HG03469 (cell line): ENCODE measurements around the gene RETNLB.

Source experiments
- ATAC-seq: cut with Tn5 transposase; IDR thresholded peaks from one replicate; pipeline ENCODE4 v1.9.1; 2021; ENCODE audit warnings: mild to moderate bottlenecking, moderate library complexity, moderate number of reproducible peaks; ENCODE audit not compliant: unreplicated experiment

Gene RETNLB, protein sequence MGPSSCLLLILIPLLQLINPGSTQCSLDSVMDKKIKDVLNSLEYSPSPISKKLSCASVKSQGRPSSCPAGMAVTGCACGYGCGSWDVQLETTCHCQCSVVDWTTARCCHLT

DNA sequence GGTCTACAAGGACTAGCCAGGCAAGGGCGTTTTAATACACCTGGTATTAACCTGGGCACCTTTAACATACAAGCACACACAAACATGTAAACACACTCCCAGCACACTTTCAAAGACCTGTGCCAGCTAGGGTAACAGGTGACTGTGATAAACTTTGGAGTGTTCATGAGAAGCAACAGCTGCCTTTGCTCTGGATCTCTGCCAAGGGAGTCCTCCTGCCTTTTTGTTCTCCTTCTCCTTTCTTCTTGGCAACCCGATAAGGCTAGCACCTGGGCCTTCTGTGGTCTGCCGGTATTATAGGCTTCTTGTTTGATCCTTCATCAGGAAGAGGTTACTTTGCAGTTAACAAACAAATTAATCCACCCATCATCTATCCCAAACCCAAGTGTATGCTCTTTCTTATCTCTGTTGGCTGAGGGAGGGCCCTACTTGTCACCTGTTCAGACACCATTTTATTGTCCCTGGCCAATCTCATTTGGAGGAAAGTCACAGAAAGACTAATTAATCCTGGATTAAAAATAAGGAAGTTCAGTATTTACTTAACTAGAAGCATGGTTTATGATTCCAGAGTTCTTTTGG, at the start of gene RETNLB:
Gene RETNLB, minus strand, starts transcription at position 7 of the 579 bp plus-strand sequence. CDS start 225 bp downstream, outside the sequence.
- ATAC-seq = no peak

DNA sequence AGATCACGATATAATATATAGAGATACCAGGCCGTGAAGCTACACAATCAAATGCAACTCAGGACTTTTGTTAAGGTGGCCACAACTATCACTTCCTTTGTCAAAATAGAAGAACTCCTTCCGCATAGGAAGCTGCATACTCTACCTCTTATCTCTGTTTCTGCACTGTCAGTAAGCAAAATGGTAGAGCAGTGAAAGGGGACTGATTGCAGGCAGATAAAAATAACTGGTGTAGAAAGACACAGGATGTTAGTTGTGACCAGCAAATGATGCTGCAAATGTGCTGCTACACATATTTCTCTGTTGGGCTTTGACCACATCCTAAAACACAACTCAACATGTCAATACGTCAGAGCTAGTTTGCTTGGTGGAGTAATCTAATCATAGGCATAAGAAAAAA, 49.1 kb upstream of the RETNLB start:
- ATAC-seq = no peak

DNA sequence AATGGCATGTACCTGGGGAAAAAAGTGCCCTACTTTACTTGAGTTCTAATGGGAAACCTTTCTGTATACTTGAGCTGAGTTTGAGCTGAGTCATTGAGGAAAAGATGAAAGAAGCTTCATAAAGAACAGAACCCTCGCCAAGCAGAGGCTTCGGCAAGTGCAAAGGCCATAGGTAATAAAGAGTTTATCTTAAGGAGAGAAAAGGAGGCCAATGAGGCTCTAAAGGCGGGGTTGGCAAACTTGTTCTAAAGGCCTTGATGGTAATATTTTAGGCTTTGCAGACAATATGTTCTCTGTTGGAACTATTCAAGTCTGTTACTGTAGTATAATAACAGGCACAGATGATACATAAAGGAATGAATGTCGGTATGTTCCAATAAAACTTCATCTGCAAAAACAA, 47.8 kb upstream of the RETNLB start:
- ATAC-seq = no peak

DNA sequence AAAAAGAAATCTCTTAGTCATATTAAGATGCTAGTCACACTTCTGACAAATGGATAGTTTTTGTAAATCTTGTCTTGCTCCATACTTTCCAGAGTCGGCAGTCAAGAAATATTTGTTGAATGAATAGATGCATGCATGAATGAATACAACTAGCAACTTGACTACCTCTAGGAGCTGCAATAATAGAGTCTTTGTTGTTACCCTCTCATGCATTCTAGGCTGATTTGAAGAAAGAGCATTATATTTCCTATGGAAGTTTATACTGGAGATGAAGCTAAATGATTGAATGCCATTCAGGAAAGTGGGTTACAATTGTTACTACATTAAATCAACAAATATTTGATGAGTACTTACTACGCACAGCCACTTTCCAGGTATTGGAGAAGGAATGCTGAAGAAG, 47.2 kb upstream of the RETNLB start:
- ATAC-seq = no peak

DNA sequence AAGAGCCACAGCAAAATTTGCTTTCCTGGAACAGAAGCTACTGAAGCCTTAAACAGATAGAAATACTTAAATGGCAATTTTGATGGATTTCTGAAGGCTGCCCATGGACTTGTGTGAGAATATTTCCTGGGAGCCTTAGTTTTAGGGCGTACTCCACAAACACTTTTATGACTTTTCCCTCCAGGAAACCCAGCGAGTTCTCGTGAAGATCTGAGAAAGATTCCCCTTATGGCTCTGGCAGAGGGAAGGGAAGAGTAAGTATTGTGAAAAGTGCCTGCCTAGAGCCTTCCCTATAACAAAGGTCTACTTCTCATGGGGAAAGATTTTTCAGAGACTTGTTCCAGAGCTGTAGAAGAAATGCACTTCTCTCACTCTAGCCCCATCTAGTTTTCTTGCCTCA, 34.3 kb upstream of the RETNLB start:
- ATAC-seq = no peak

DNA sequence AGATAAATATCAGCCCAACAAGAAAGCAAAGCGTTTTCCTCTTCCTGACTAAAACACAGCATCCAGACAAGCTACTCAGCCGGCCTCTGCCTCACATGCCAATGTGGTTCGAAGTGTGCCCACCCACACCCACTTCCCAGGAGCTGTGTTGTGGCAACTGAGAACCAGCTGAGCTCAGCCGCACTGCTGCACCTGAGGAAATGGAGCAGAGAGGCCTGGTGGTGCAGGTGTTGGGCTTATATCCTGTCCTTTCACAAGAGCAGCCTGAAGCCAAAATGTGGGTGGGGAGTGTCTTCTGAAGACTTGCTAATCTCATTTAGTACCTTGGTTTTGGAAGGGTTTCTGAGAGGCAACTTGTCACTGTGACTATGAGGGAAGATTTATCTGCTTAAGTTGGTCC, 23.0 kb upstream of the RETNLB start:
- no peak for ATAC-seq

DNA sequence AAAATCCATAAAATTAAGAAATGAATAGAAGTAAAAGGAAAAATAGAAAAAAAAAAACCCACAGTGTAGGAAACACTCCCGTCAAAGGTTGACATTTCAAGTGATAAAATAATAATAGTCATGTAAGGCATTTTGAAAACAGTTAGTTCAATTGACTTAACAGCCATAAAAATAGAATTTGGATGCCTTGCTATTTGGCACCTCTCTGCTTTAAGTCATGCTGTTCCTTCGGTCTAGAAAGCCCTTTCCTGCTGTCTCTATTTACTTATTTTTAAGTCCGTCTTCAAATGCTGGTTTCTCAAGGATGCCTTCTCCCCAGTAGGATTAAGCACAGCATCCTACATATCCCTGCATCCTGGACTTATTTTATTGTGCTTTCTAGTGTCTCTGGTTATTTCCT, 22.3 kb upstream of the RETNLB start:
- no peak for ATAC-seq

DNA sequence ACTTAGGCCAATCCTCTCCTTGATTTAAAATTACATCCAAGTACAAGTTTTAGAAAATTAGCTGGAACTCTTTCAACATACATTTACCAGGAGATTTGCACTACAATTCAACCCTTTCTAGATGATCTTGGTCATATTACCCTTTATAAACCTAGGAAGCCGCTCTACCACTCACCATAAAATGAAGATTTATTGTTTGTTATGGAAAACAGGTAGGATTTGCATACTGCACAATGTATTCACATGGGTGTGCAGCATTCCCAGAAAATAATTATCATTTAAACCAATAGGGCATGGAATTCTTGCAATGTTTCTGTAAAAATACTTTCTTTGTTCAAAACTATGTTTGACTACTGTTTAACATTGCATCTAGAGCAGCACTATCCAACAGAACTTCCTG, 18.4 kb upstream of the RETNLB start:
- ATAC-seq = no peak

DNA sequence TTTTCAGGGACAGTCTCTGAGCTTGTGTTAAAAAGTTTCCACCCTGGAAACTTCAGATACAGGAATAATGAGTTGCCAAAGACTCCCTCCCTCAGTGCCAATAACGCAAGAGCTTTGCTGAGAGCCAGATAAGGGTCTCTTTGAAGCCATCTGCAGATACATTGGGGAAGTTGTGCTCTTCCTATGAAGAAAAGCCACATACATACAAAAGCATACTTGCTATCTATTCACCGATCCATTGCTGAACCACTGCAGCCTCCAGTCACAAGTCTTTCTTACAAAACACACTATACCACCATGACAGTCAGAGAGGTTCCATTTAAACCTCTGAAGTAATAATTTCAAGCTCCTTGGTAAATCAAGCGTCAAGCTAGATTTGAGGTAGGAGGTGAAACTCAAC, 10.0 kb upstream of the RETNLB start:
- no peak for ATAC-seq

DNA sequence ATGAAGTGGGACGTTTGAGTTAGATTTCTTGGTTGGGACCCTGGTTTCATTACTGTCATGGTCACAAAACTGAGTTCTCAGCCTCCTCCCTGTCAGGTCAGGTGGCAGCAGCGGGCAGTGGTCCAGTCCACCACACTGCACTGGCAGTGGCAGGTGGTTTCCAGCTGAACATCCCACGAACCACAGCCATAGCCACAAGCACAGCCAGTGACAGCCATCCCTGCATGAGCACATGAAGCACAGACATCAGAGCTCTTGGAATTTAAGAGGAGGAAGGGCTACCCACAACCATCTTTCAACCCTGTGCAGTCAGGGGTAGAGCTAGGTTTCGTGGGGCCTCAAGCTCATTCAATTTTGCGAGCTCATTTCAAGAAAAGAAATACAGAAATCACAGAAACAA, 1.5 kb downstream of the RETNLB start:
- ATAC-seq = no peak

DNA sequence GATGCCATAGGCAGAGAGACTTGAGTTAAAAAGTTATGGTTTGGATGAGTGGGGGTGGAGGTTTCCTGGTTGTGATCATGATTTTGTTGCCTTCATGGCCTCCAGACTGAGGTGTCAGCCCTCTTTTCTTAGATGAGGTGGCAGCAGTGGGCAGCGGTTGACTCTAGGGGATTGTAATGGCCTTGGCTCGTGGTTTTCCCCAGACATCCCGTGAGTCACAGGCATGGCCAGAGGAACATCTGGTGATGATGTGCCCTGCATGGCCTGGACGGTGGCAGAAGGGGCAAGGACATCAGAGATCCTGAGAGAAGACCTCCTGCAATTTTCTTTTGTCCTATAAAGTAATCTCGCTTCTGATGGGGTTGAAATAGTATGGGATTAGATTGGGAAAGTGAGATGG, 12.4 kb downstream of the RETNLB start:
- no peak for ATAC-seq

DNA sequence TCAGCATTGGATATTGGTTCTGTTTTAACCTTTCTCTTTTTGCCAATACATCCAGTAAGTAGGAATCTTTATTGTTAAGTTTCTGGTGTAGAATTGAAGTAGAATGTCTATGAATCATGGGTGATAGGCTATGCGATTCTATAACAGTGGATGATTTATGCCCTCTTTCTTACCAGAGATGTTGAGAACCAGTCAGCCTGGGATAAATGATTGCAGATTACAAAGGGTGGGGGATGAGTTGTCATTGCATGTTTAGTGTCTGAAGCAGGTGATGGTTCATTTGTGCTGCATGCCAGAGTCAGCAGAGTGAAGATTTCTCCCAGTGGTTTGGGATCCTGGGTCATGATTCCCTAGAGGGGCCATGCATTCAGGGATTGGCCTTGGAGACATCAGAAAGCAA, 14.3 kb downstream of the RETNLB start:
- ATAC-seq = no peak

DNA sequence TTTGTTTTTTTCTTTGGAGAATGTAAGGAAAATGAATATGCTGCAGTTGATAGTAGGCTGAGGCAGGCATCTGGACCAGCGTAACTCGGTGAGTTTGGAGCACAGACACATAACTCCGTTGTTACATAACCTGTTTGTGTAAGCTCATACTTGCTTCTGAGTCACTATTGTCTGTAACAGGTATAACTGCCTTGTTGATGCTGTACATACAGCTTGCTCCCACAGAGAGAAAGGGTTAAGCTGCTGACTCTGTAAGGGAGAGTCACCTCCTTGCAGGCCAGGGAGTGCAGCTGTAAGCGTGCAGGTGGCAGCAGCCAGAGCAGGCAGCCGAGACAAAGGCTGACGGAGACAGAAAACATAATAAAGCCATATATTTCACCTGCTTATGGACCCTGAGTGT, 20.4 kb downstream of the RETNLB start:
- no peak for ATAC-seq

DNA sequence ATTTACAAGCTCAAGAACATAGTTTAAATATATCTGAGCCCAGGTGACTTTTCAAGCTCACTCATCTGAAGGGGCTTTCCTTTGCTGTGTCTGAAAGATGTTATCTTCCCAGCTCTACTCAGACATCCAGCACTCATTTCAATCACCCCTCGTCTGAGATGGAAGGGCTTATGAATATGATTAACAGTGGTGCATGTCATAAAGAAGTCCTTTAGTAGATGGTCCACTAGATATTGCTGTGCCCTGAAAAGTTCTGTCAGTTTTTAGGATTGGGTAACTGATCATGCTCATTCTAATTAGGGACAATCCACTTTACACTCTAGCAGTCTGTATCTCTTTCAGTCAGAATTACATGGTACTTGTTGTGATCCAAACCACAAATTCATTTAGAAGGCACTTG, 28.3 kb downstream of the RETNLB start:
- ATAC-seq = no peak

DNA sequence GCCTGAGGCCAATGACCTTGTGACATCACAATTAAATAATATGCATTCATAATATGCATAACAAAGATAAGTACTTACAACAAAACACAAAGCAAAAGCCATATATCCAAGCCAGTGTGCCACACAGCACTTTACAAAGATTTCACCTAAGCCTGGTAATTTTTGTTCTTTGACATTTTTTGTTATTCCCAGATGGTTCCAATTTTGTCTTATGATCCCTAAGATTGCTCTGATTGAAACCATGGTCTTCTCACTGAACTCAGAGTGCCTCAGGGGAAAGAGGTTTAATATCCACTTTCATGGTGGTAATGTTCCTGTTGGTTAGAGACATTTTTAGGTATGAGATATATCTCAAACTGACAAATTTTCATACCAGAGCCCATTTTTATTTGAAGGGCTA, 29.1 kb downstream of the RETNLB start:
- no peak for ATAC-seq

DNA sequence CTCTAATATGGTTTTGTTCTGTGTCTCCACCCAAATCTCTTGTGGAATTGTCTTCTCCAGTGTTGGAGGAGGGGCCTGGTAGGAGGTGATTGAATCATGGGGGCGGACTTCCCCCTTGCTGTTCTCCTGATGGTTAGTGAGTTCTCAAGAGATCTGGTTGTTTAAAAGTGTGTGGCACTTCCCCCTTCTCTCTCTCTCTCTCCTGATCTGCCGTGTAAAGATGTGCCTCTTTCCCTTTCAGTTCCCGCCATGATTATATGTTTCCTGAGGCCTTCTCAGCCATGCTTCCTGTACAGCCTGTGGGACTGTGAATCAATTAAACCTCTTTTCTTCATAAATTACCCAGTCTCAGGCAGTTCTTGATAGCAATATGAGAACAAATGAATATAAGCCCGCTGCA, 33.1 kb downstream of the RETNLB start:
- ATAC-seq = no peak

DNA sequence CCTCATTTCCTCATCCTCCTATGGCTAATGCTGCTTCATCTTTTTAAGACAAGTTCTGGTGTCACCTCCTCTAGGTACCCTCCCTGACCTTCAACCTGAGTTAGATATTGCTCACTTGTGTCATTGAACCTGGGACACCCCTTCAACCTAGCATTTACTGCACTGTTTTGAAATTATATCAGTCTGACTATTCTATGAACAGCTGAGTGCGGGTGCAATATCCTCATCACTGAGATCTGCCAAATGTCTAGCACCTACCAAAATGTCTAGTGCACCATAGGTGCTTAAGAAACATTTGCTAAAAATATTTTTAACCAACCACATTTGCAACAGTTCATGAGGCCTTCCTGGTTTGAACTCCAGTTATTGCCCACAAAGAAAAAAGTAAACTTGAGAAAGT, 34.5 kb downstream of the RETNLB start:
- ATAC-seq = no peak

DNA sequence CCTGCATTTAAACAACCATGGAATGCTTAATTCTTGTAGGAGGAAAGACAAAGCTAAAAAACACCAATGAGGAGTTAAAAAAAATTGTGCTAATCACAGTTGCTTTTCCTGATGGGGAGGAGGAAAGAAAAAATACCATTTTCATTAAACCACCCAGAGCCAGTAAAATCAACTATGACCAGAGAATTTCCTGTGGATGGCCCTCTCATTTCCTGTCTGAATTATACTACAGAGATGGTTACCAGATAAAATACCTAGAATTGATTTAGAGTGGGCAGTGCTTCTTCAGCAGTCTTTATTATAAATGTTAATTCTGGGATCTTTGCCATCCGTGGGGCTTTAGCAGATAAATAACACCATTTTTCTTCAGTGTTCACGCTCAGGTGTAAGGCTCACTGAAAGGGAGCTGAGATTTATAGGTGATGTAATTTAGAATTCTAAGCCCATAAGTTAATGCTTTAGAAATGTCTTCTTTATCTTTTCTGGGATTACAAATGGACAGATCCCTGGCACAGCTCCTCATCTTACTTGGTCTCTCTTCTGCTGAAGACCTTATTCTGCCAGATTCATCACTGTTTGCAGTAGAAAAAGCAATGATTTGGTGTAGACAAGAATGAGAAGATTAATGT, 37.9 kb downstream of the RETNLB start:
- ATAC-seq = no peak

DNA sequence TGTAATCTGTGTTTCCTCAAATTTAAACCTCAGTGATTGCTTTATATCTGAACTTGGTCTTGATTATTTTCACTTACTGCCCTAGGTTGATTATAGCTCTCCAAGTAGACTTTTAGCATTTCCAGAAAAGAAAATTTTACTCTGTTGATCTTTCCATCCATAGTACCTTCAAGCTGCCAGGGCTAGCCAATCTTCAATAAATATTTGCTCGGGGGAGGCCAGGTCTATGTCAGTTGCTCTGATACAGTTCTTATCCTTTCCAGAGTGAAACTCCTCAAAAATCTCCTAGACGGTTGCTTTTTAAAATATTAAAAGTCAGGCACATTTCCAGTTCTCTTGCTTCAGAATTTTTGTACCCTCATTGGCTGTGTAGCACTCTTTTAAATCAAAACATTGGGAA, 38.8 kb downstream of the RETNLB start:
- no peak for ATAC-seq

DNA sequence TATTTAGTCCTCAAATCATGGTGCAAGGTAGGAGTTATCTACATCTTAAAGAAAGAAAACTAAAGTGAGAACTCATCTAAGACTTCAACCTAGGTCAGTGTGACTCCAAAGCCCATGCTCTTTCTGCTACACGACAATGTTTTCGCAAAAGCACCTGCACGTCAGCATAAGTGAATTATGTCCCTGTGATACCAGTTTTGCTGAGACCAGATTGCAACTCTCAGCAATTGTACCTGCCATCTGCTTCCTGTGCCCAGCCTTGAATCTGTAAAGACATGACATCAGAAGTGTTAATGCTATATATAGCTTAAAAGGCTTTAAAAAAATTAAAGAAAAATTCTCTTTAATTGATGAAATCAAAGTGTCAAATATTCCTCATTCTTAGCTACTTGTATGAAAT, 43.4 kb downstream of the RETNLB start:
- no peak for ATAC-seq

DNA sequence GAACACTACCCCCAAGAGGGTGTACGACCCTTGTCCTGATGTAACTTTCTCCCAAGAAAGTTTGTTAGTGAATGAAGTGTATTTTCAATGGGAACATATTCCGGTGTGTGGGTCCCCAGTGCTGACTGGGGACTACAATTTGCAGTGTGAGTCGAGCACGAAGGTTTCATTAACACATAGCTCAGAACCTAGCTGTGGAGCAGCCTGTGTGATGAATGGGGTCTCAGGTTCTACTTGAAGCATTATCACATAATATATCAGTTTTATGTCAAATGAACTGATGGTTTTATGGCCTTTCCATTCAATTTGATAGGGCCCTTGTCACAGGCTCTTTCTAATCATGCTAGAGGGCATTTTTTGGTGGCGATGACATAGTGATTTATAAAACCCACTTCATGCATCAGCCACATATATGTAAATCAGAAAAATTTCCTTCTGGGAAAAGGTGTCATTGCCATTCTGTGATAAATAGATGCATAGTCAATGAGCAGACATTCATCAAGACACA, 44.1 kb downstream of the RETNLB start:
- ATAC-seq = no peak
